Epithelial cell of prostate (primary cell): ENCODE results near the gene GPR75.
A peak's percentile ranks its signal among the peaks of the same experiment; 100 is the strongest.

Experiments used
- DNase-seq: peaks from one replicate; pipeline ENCODE4 v3.0.0-alpha.2; 2011; ENCODE audit warnings: low read depth, low spot score
- H3K27ac ChIP-seq: fragments of 450-650 bp; 2 replicates; pipeline ENCODE4 v1.5.1; 2017; ENCODE audit warnings: mild to moderate bottlenecking

GPR75 gene

DNA sequence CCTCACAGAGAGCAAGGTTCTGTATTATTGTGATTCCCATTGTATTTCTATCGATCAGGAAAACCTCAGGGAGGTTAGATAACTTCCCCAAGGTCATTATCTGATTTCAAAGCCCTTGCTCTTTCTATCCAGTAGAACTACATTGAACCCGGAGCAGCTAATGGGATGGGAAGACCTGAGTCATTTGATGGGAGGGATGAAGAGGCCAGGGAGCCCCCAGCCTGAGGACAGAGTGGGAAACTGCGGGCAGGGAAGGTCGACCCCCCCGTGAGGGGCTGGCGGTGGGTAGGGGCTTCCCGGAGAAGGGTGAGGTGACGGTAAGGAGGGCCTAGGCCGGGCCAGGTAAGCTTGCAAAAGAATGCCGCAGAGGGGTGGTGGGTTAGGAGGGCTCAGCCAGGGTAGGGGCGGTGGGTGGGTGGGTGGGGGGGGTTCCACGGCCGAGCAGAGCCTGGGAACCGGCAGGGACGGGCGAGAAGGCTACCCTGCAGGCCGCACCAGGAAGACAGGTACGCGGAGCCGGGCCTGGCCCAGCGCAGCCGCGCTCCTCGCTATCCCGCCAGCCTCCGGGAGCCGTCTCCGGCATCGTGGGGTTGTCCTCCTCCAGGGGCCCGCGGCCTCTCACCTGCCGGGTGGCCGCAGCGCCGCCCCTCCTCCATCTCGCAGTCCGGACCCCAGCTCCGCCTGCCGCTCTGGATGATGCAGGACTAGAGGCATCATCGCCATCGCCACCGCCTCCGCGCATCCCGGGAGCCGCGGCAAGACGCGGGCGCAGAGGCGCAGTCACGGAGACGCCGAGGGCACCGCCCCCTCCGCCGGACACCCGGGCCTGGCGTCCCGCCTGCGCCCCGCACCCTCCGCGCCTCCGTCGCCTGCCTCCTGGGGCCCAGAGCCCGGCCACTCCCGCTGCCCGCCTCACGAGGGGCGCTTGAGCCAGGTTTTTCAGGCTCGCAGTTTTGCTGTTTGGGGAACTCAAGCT is at the start of gene GPR75:
GPR75 (minus strand) TSS at position 762 of the 976 bp plus-strand sequence. CDS start 5,211 bp downstream, outside the sequence.
- DNase-seq = no peak
- H3K27ac ChIP-seq = no peak within 1 kb of the TSS

GRCh38 chr2:53907582-53907981 is 47.8 kb upstream of the GPR75 start:
- DNase-seq = no peak
- no peak overlapping the region for H3K27ac ChIP-seq

DNA sequence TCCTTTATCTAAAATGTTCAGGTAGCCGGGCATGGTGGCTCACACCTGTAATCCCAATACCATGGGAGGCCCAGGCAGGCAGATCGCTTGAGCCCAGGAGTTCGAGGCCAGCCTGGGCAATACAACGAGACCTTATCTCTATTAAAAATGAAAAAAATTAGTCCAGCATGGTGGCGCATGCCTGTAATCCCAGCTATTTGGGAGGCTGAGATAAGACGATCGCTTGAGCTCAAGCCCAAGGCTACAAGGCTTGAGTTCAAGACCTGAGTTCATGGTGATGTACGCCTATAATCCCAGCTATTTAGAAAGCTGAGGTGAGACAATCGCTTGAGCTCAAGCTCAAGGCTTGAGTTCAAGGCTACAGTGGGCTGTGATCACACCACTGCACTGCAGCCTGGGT is 45.6 kb upstream of the GPR75 start:
- DNase-seq = no peak

GRCh38 chr2:53903011-53903410 is 43.2 kb upstream of the GPR75 start:
- H3K27ac ChIP-seq = no peak overlapping the region
- DNase-seq = no peak

More for the DNA sequence above, 45.6 kb upstream of the GPR75 start:
- no peak overlapping the region for H3K27ac ChIP-seq

GRCh38 chr2:53901192-53901591 is 41.4 kb upstream of the GPR75 start:
- no peak for DNase-seq
- no peak overlapping the region for H3K27ac ChIP-seq

DNA sequence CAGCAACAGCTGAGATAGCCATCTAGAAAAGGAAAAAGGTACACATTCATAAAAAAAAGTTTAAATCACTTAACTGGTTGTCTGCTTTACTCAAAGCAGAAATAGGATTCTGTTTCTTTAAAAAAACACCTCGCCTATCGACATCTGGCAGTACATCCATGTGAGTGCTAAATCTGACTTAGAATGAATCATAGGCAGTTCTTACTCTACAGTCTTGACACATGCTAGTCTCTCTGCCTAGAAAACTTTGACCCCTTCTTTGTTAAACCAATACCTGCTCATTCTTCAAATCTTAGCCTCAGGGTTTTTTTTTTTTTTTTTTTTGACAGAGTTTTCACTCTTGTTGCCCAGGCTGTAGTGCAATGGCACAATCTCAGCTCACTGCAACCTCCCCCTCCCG is 37.1 kb upstream of the GPR75 start:
- DNase-seq = peak; percentile 62
- H3K27ac ChIP-seq = peak overlapping the region; percentile 42

DNA sequence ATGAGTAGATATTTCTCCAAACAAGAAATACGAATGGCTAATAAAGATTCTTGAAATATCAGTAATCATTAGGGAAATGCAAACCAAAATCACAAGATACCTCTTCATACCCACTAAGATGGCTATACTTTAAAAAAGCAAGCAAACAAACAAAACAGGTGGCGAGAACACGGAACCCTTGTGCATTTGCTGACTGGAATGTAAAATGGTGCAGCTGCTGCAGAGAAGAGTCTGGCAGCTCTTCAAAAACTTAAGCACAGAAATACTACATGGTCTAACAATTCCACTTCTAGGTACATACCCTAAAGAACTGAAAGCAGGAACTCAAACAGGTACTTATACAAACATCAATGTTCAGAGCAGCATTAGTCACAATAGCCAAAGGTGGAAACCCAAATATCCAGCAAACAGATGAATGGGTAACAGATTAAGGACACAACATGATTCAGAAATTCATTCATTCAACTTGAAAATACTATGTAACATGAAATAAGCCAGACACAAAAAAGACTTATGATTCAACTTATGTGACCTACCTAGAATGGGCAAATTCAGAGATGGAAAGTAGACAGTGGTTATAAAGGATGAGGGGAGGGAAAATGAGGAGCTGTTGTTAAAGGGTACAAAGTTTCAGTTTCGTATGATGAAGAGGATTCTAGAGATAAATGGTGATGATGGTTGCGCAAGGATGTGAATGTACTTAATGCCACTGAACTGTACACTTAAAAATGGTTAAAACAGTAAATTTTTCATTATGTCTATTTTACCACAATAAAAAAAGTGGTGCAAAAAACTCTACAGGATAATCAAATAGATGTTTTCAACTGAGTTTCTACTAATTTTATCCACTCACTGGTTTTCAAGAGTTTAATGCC is 26.9 kb upstream of the GPR75 start:
- DNase-seq = no peak
- no peak overlapping the region for H3K27ac ChIP-seq

DNA sequence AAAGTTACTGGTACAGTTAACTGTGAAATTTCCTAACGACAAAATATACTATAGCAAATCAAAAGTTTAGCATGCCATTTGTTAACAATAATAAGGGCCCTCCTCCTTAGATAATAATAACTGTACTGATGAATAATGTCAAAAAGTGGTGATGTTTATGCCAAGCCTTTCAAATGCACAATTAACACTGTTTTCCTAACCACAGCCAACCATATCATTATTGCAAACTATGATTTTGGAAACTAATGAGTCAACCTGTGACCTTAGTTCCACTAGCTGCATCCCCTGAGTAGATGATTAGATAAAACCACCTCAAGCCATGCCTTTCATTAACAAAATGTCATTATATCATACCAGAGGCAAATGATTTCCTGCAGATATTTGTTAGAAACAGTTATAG is 25.1 kb upstream of the GPR75 start:
- no peak overlapping the region for H3K27ac ChIP-seq
- DNase-seq = no peak

- no peak for DNase-seq
- no peak overlapping the region for H3K27ac ChIP-seq
Observed at GRCh38 chr2:53881986-53882385, 22.2 kb upstream of the GPR75 start.

- DNase-seq = no peak
- H3K27ac ChIP-seq = peak overlapping the region; percentile 23
Observed at GRCh38 chr2:53881360-53881759, 21.6 kb upstream of the GPR75 start.

DNA sequence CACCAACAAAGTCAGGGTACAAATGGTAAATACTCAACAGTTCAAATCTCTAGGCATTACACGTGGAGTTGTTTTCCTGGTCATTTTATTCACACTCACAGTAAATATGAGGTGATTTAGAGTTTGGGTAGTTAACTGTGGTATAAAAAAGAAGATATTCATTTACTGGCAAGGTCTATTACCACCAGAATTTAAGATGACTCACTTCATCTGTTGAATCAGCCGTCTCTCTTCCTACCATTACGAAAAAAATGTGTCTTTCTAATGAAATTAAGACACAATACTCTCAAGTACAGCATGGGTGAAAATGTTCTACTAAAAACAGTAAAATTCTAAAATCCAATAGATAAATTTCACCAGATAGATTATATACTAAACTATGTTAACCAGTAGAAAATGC is 21.0 kb upstream of the GPR75 start:
- peak overlapping the region; percentile 23 for H3K27ac ChIP-seq
- DNase-seq = no peak

- H3K27ac ChIP-seq = no peak overlapping the region
- DNase-seq = no peak
Observed at GRCh38 chr2:53877556-53877955, 17.8 kb upstream of the GPR75 start.

DNA sequence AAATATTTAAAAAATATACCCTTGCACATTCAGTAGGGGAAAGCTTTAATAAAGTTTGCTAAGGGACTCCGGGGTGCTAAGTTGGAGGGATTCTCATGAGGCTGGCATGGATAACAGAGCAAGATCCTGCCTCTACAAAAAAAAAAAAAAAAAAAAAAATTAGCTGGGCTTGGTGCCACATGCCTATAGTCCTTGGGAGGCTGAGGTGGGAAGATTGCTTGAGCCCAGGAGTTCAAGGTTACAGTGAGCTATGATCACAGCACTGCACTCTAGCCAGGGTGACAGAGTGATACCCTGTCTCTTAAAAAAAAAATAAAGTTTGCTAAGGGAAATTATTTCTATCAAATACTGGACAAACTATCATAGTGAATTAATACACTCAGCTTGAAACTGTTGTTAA is 17.3 kb upstream of the GPR75 start:
- no peak for DNase-seq
- no peak overlapping the region for H3K27ac ChIP-seq

- H3K27ac ChIP-seq = no peak overlapping the region
- no peak for DNase-seq
Observed at GRCh38 chr2:53874401-53874950, 14.7 kb upstream of the GPR75 start.

DNA sequence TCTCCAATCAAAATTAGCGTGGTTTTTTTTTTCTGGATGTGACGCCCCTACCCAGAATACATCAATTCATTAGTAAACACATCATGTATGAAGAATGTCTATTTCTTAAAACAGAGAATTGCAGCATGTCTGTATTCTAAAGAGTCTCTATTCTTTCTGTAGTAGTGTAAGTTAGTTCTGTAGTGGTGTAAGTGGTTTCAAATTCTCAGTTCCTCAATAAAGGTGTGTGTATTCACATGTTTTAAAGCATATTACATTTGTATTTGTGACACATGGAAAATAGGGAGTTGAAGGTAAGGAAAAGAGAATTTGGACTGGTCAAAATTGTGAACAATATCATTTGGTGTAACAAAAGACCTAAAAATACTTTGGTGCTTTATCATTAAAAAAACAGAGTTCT is 8.0 kb upstream of the GPR75 start:
- H3K27ac ChIP-seq = no peak overlapping the region
- no peak for DNase-seq

DNA sequence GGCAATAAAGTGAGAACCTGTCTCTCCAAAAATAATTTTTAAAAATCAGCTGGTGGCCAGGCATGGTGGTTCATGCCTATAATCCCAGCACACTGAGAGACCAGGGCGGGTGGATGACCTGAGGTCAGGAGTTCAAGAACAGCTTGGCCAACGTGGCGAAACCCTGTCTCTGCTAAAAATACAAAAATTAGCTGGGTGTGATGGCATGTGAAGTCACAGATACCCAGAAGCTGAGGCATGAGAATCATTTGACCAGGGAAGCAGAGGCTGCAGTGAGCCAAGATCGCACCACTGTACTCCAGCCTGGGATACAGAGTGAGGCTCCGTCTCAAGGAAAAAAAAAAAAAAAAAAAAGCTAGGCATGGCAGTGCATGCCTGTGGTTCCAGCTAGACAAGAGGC is 7.4 kb upstream of the GPR75 start:
- no peak overlapping the region for H3K27ac ChIP-seq
- DNase-seq = no peak

- peak overlapping the region; percentile 22 for H3K27ac ChIP-seq
- DNase-seq = no peak
Observed at GRCh38 chr2:53865962-53866361, 6.2 kb upstream of the GPR75 start.

DNA sequence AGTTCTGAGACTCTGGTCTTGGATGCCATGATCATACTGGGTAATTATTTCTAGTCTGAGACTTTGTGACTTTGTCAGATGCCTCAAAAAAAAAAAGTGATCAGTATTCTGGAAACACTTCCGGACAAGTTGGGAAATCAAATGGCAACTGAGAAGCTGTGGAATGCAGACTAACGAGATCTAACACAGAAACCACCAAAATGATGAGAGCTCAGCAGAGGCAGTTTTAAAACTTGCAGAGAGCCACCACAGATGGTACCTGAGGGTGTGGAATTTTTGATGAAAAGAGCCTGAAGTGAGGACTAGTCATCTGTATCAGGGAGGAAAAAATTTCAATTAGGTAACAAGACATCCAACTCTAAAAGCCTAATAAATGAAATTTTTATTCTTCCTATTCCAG is 5.5 kb upstream of the GPR75 start:
- no peak for DNase-seq
- H3K27ac ChIP-seq = peak overlapping the region; percentile 22

DNA sequence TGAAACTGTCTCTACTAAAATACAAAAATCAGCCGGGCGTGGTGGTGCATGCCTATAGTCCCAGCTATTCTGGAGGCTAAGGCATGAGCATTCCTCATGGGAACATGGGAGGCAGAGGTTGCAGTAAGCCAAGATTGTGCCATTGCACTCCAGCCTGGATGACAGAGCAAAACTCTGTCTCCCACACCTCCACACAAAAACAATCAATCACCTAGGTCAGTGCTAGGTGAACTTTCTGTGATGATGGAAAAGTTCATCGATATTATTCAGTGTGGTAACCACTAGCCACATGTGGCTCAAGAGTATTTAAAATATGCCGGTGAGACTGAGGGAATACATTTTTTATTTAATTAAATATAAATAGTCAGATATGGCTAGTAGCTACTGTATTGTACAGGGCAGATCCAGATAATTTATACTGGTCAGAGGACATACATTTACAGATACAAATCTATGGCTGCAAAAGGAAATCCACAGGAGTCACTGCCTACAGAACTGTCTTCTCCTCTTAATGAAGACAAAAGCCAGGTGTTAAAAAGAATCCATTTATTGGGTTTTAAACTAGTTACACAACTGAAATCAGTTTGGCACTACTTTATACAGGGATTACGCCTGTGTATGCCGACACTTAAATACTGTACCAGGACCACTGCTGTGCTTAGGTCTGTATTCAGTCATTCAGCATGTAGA is 3.9 kb upstream of the GPR75 start:
- no peak overlapping the region for H3K27ac ChIP-seq
- DNase-seq = no peak

DNA sequence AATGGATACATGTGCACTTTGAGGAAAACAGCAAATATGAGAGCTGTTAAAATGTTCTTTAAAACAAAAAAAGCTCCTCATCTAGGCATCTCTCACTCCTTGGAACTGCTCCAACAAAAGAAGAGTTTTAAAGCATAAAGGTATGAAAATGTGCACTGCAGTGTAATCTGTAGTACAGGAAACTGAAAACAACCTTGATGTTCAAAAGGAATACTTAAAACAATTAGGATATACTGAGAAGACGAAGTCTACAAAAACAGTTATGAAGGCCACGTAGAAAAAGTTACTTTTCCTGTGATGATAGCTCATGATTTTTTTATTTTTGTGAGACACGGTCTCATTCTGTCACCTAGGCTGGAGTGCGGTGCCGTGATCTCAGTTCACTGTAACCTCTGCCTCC is 2.1 kb upstream of the GPR75 start:
- DNase-seq = no peak
- no peak overlapping the region for H3K27ac ChIP-seq
